GM21576 (cell line): Measurements from ENCODE around the gene CLIP3.

Experiments
- ATAC-seq: cut with Tn5 transposase; IDR thresholded peaks from one replicate; pipeline ENCODE4 v1.9.1; 2021; ENCODE audit warnings: mild to moderate bottlenecking, moderate library complexity; ENCODE audit not compliant: unreplicated experiment

Gene CLIP3

GRCh38 chr19:35978832-35979365 lies 53.8 kb downstream of the CLIP3 start:
- ATAC-seq = no peak

GRCh38 chr19:35978271-35978670 lies 54.4 kb downstream of the CLIP3 start:
- no peak for ATAC-seq

GRCh38 chr19:35977446-35978222 lies 55.0 kb downstream of the CLIP3 start:
- ATAC-seq = no peak

GRCh38 chr19:35975608-35976214 lies 57.0 kb downstream of the CLIP3 start:
- ATAC-seq = no peak

GRCh38 chr19:35973487-35973886 lies 59.2 kb downstream of the CLIP3 start:
- ATAC-seq = no peak

- no peak for ATAC-seq
Observed at GRCh38 chr19:35966771-35967170, 65.9 kb downstream of the CLIP3 start.
